ENCODE measurements around the gene LRTM2. TPM values are rescaled to one million over a fixed set of nuclear protein-coding genes. Genes with fewer than 3 reads are reported as not detected.

Gene LRTM2
- total RNA-seq, 1 experiment from 2014 or later = 0.07 TPM

DNA sequence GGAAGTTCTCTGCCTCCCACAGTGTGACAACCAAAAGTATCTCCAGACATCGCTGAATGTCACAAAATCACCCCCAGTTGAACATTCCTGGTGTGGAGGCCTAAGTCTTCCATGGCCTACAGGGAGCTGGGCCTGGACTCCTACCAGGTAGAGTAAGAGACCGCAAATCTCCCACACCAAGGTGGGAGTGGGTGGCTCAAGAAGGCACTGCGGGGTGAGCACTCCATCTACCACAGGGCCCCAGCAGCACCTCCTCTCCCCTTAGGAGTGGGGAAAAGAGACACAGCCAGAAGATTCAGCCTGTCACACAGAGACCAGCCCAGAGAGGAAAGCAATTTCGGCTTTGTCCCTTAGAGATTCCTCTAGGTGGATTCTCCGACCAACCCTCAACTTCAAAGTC, 25.5 kb downstream of the LRTM2 start:
- H4K20me1 ChIP-seq (ENCODE audit: insufficient read depth) = no peaks in the 10 kb centered on the region
- intact Hi-C loops (cut with micrococcal nuclease) = no loop called here
- H3K9me3 ChIP-seq (ENCODE audit: control insufficient read depth in 1 of 2, insufficient read depth in 1 of 2, low read depth in 1 of 2, low read length in 2 of 2) = no peaks in the 10 kb centered on the region
- H3K27ac ChIP-seq (ENCODE audit: low read depth, low read length) = no peak overlapping the region
- H3K9ac ChIP-seq (ENCODE audit: low read length) = no peak overlapping the region
- H3K4me3 ChIP-seq (replicated peaks in 1 of 2; ENCODE audit: low read depth in 1 of 2, low read length in 2 of 2) = no peak overlapping the region
- ATAC-seq (no peak), DNase-seq (ENCODE audit: low read depth, low spot score) (no peak)
- RAD21 ChIA-PET (ENCODE audit: low non-redundant PET in 1 of 2, low total read pairs in 2 of 2, uncharacterized antibody in 2 of 2, unreplicated experiment in 2 of 2) = no interaction called here
- no peak overlapping the region for H3K4me2 ChIP-seq (ENCODE audit: low read length)
- POLR2A ChIA-PET = no interaction called here
- no peaks in the 10 kb centered on the region for H3K79me2 ChIP-seq (ENCODE audit: insufficient read depth, low read length)
- H3K27me3 ChIP-seq (ENCODE audit: insufficient read depth, low read length) = no peaks in the 10 kb centered on the region
- TF ChIP-seq, protein P1, sequence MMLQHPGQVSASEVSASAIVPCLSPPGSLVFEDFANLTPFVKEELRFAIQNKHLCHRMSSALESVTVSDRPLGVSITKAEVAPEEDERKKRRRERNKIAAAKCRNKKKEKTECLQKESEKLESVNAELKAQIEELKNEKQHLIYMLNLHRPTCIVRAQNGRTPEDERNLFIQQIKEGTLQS (IDR thresholded peaks at IDR 0.05) = no peak
- no peaks in the 10 kb centered on the region for H3K9me2 ChIP-seq (ENCODE audit: insufficient read depth)
- no TSS peak for BruUV-seq (replicated peaks)
- H3K36me3 ChIP-seq (ENCODE audit: control insufficient read depth in 1 of 2, insufficient read depth in 2 of 2, low read length in 2 of 2) = no peaks in the 10 kb centered on the region
- no peaks in the 10 kb centered on the region for H3K4me1 ChIP-seq (ENCODE audit: control insufficient read depth in 1 of 2, insufficient read depth in 2 of 2, low read length in 2 of 2)
- CTCF ChIA-PET = no interaction called here
- H2AFZ ChIP-seq (ENCODE audit: low read depth, low read length, poor library complexity, severe bottlenecking) = no peak overlapping the region

DNA sequence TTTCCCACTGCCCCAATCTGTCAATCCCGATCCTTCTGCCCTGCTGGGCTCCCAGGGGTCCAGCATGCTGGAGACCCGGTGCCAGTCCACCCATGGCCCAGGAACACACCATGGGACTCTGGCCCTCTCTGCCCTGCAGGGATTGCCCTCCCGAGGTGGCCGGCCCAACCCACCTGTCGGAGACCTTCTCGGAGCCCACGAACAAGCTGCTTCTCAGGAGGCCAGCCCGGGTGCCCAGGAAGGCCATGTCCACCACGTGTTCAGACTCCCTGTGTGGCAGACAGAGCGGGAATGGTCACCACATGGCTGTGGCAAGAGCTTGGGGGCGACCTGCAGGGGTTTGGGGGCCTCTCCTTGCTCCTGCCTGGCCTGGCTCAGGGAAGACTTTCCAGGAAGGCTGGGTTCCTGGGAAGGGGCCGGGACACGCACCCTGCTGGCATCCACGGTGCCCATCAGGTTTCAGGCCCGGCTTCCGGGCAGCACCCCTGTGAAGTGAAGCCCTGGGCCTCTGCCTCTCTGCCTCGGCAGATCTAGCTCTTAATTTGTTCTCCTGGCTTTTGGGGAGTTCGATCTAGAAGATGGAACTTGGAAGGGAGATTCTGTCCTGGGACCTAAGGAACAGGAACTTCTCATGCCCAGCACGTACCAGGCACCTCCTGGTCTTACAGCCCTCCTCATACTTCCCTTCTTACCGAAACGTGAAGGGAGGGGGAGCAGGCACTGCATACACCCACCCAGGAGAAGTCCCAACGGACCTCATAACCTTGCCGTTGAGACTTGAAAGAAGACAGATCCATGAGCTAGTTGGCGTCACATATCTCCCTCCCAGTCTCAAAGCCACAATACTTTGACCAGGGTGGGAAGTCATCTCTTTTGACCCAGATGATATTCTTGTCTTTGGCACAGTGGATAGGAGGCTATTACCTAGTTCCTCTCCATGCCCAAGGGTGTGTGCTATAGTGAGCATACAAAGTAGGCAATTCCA, 26.3 kb downstream of the LRTM2 start:
- intact Hi-C loops (cut with micrococcal nuclease) = no loop called here
- Histone ChIP-seq H3K27me3 (ENCODE audit: insufficient read depth, low read length) (no peaks in the 10 kb centered on the region), H3K27ac (ENCODE audit: low read depth, low read length) (no peak overlapping the region), H4K20me1 (ENCODE audit: insufficient read depth) (no peaks in the 10 kb centered on the region), H2AFZ (ENCODE audit: low read depth, low read length, poor library complexity, severe bottlenecking) (no peak overlapping the region), H3K9ac (ENCODE audit: low read length) (no peak overlapping the region), H3K79me2 (ENCODE audit: insufficient read depth, low read length) (no peaks in the 10 kb centered on the region), H3K4me2 (ENCODE audit: low read length) (no peak overlapping the region), H3K9me2 (ENCODE audit: insufficient read depth) (no peaks in the 10 kb centered on the region), H3K36me3 (ENCODE audit: control insufficient read depth in 1 of 2, insufficient read depth in 2 of 2, low read length in 2 of 2) (no peaks in the 10 kb centered on the region), H3K9me3 (ENCODE audit: control insufficient read depth in 1 of 2, insufficient read depth in 1 of 2, low read depth in 1 of 2, low read length in 2 of 2) (no peaks in the 10 kb centered on the region), H3K4me3 (replicated peaks in 1 of 2; ENCODE audit: low read depth in 1 of 2, low read length in 2 of 2) (no peak overlapping the region), H3K4me1 (ENCODE audit: control insufficient read depth in 1 of 2, insufficient read depth in 2 of 2, low read length in 2 of 2) (no peaks in the 10 kb centered on the region)
- DNase-seq (ENCODE audit: low read depth, low spot score) (no peak), ATAC-seq (no peak)
- CTCF ChIA-PET = no interaction called here
- POLR2A ChIA-PET = no interaction called here
- no TSS peak for BruUV-seq (replicated peaks)
- RAD21 ChIA-PET (ENCODE audit: low non-redundant PET in 1 of 2, low total read pairs in 2 of 2, uncharacterized antibody in 2 of 2, unreplicated experiment in 2 of 2) = no interaction called here
- TF ChIP-seq CEBPB (IDR thresholded peaks at IDR 0.05; ENCODE audit: low read depth) = no peak
- no peak for TF ChIP-seq ZNF274 (IDR thresholded peaks at IDR 0.05; ENCODE audit: low read depth, low read length)
- TF ChIP-seq, protein P2, sequence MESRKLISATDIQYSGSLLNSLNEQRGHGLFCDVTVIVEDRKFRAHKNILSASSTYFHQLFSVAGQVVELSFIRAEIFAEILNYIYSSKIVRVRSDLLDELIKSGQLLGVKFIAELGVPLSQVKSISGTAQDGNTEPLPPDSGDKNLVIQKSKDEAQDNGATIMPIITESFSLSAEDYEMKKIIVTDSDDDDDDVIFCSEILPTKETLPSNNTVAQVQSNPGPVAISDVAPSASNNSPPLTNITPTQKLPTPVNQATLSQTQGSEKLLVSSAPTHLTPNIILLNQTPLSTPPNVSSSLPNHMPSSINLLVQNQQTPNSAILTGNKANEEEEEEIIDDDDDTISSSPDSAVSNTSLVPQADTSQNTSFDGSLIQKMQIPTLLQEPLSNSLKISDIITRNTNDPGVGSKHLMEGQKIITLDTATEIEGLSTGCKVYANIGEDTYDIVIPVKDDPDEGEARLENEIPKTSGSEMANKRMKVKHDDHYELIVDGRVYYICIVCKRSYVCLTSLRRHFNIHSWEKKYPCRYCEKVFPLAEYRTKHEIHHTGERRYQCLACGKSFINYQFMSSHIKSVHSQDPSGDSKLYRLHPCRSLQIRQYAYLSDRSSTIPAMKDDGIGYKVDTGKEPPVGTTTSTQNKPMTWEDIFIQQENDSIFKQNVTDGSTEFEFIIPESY (IDR thresholded peaks at IDR 0.05; ENCODE audit: extremely low read depth, insufficient replicate concordance, low read length) = no peak
- no peak for TF ChIP-seq JUND (IDR thresholded peaks at IDR 0.05)
- TF ChIP-seq, protein P3, sequence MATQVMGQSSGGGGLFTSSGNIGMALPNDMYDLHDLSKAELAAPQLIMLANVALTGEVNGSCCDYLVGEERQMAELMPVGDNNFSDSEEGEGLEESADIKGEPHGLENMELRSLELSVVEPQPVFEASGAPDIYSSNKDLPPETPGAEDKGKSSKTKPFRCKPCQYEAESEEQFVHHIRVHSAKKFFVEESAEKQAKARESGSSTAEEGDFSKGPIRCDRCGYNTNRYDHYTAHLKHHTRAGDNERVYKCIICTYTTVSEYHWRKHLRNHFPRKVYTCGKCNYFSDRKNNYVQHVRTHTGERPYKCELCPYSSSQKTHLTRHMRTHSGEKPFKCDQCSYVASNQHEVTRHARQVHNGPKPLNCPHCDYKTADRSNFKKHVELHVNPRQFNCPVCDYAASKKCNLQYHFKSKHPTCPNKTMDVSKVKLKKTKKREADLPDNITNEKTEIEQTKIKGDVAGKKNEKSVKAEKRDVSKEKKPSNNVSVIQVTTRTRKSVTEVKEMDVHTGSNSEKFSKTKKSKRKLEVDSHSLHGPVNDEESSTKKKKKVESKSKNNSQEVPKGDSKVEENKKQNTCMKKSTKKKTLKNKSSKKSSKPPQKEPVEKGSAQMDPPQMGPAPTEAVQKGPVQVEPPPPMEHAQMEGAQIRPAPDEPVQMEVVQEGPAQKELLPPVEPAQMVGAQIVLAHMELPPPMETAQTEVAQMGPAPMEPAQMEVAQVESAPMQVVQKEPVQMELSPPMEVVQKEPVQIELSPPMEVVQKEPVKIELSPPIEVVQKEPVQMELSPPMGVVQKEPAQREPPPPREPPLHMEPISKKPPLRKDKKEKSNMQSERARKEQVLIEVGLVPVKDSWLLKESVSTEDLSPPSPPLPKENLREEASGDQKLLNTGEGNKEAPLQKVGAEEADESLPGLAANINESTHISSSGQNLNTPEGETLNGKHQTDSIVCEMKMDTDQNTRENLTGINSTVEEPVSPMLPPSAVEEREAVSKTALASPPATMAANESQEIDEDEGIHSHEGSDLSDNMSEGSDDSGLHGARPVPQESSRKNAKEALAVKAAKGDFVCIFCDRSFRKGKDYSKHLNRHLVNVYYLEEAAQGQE (IDR thresholded peaks at IDR 0.05; ENCODE audit: low read depth) = no peak
- TF ChIP-seq FOSL1 (IDR thresholded peaks at IDR 0.05; ENCODE audit: low read depth) = no peak
- TF ChIP-seq SRF (IDR thresholded peaks at IDR 0.05; ENCODE audit: low read depth) = no peak
- no peak for TF ChIP-seq YY1 (IDR thresholded peaks at IDR 0.05; ENCODE audit: extremely low read depth, insufficient replicate concordance, low read depth, low read length)
- TF ChIP-seq ELF1 (IDR thresholded peaks at IDR 0.05; ENCODE audit: borderline replicate concordance, low read depth) = no peak
